Myocyte (in vitro differentiated cells): ENCODE measurements around the gene ZBED4. TPM values are rescaled to one million over a fixed set of nuclear protein-coding genes. Genes with fewer than 3 reads are reported as not detected.

Source experiments
- DNase-seq: peaks from one replicate; pipeline ENCODE4 v3.0.0-alpha.2; 2012; ENCODE audit warnings: low read depth
- total RNA-seq: library from RNA; depleted of rRNA; stranded (reverse); fragments of >200 nt; gene quantifications from 2 replicates; pipeline ENCODE4 v1.2.3, GENCODE V29; 2014

The ZBED4 gene
- total RNA-seq, 1 donor from 2014 or later, result 15.3 TPM

DNA sequence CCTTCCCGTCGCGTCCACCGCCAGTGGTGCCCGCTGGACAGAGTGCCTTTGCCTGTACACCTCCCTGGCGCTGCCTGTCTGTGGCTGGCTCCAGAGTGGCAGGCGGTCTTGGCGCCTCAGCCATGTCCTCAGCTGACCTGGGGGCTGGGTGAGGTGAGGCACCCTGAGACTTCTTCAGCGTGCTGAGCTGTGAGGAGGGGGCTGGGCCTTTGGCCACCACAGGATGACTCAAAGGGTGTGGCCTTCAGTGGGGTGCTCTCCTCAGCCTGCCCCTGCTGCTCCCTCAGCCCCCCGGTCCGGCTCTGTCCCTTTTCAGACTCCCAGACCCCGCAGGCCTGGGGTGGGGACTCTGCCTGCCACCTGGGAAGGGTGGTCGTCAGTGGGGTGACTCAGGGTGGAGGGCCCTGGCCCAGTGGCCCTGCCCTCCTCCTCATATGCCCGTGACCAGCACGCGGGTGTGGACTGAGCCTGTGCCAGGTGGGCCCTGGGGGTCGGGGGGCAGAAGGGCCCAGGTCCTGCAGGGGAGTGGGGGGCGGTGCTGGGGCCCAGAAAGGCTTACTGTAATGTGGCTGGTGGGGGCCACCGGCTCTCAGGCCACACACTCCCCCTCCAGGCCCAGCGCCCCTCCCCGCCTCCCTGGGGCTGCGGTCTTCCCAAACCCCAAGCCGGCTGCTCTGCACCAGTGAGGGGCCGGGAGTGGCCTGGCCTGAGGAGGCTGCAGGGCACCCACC lies 80.7 kb downstream of the ZBED4 start:
- DNase-seq, result peak; percentile 88

GRCh38 chr22:49934891-49935557 lies 81.4 kb downstream of the ZBED4 start:
- peak; percentile 68 for DNase-seq

GRCh38 chr22:49935561-49935960 lies 81.9 kb downstream of the ZBED4 start:
- no peak for DNase-seq

GRCh38 chr22:49936018-49936972 lies 82.7 kb downstream of the ZBED4 start:
- peak; percentile 91 for DNase-seq

- DNase-seq, result peak; percentile 53
These were observed 83.5 kb downstream of the ZBED4 start for GRCh38 chr22:49936973-49937757.

DNA sequence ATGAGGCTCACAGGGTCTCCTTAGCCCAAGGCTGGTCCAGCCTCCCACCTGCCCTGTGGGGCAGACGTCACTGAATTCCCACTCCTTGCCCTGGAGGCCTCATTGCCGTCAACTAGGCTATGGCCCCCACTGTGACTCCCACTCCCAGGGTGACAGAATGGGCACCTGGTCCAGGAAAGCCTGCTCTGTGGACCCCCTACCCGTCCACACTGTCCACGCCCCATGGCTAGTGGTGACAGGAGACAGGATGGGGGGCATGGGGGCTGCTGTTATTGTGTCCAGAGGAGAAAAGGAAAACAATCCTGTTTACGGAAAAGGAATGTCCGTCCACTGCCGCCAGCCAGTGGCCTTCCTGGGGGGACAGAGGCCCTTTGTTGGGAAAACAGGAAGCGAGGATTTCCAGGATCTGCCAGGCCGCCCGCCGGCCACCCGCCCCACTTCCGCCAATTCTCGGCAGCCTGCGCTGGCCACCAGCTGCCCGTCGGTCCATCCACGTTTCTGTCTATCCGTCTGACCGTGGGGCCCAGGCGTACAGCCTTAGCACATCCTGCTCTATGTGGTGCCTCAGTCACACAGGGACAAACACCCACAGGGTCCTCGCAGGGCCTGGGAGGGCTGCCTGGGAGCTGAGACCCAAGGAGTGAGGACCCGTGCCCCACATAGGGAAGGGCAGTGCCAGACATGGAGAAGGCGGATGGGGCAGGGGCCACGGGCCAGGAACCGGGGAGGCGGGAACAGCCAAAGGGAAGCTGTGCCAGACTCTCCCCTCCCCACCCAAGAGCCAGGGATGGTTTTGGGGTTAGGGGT lies 84.3 kb downstream of the ZBED4 start:
- no peak for DNase-seq

DNA sequence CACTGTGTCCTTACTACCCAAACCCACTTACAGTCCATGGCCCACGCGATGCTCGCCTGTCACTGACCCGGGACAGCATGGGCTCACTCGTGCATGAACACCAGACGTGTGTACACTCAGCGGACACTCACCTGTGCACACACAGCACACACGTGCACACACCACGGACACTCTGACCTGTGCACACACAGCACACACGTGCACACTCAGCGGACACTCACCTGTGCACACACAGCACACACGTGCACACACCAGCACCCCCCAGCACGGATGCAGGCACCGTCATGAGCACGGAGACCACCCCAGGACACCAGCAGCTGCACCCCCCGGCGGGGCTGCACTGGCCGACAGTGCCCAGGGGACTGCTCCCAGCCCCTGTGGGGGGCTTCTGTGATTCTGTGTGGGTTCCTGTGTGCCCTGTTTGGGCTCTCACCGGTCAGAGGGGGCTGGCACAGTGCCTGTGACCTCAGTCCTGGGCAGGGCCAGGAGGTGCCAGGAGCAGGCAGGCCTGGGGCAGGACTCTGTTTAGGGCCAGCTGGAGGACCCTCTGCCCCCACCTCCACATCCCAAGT lies 85.0 kb downstream of the ZBED4 start:
- no peak for DNase-seq

Other genes with a start within 250 kb of the ZBED4 start
- gene BRD1, start 26.0 kb upstream of the ZBED4 start, total RNA-seq, result 20.1 and 21.4 TPM in 2 replicates
- 23.4 and 24.5 TPM in 2 replicates for gene ALG12, start 64.6 kb downstream of the ZBED4 start, total RNA-seq
- gene CRELD2, start 64.8 kb downstream of the ZBED4 start, total RNA-seq, result 63.0 and 120 TPM in 2 replicates
- gene PIM3, start 106.9 kb downstream of the ZBED4 start, total RNA-seq, result 41.4 and 42.4 TPM in 2 replicates
- gene IL17REL, start 158.9 kb downstream of the ZBED4 start, total RNA-seq, result not detected in 2 replicates
- not detected in 2 replicates for gene TTLL8, start 204.5 kb downstream of the ZBED4 start, total RNA-seq
- gene MLC1, start 231.6 kb downstream of the ZBED4 start, total RNA-seq, result not detected in 2 replicates
- gene MOV10L1, start 236.2 kb downstream of the ZBED4 start, total RNA-seq, result 0.16 and 0.83 TPM in 2 replicates